Stimulated activated naive CD8-positive, alpha-beta T cell treated with anti-CD3 and anti-CD28 coated beads, Interleukin-15, Interleukin-2, amounts not matched to agents 100 ng/mL and 50 ng/mL, for 24 hours (primary cell): ENCODE data around the gene SYTL5.
"Not testable (repeated sequence)": the region's sequence is repeated elsewhere in the genome, so short reads cannot be mapped to it uniquely, and the experiment has no call there.

Experiments used
- H3K27ac Mint-ChIP-seq: one replicate; pipeline ENCODE4 v1.8.0; 2021; ENCODE audit warnings: mild to moderate bottlenecking, mixed read lengths
- H3K27me3 Mint-ChIP-seq: one replicate; pipeline ENCODE4 v1.8.0; 2021; ENCODE audit warnings: mixed read lengths
- H3K36me3 Mint-ChIP-seq: one replicate; pipeline ENCODE4 v1.8.0; 2021; ENCODE audit warnings: low read depth, mixed read lengths
- H3K4me1 Mint-ChIP-seq: one replicate; pipeline ENCODE4 v1.8.0; 2021; ENCODE audit warnings: low read depth, mixed read lengths
- H3K4me3 Mint-ChIP-seq: one replicate; pipeline ENCODE4 v1.8.0; 2021; ENCODE audit warnings: mild to moderate bottlenecking, mixed read lengths
- H3K9me3 Mint-ChIP-seq: one replicate; pipeline ENCODE4 v1.8.0; 2021; ENCODE audit warnings: mixed read lengths

Gene SYTL5

DNA sequence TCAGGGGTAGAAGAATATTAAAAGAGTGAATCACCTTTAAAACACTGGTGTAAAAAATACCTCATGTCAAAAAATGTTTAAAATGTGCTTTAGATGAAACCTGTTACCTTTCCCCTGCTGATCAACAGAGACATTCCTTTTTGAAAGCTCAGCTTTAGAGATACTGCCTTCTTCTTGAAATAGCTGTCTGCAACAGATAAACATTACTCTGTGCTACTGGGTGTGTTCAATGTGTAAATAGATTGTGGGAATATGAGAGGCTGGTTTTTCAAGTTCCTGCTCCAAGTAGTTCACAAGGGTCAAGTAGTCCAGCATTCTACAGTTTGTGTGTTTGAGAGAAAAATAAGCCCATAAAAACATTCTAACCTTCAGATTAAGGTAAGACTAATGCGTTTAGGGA lies at the start of gene SYTL5:
Gene SYTL5, plus strand, starts transcription at position 263 of the 400 bp plus-strand sequence. CDS start 27,337 bp downstream, outside the sequence.
- peaks cover 7% of the 10 kb centered on the region for H3K4me1 Mint-ChIP-seq
- peaks cover 12% of the 10 kb centered on the region for H3K27me3 Mint-ChIP-seq
- H3K36me3 Mint-ChIP-seq: no peaks in the 10 kb centered on the region
- no peak within 1 kb of the TSS for H3K27ac Mint-ChIP-seq
- no peak within 1 kb of the TSS for H3K4me3 Mint-ChIP-seq
- no peaks in the 10 kb centered on the region for H3K9me3 Mint-ChIP-seq

DNA sequence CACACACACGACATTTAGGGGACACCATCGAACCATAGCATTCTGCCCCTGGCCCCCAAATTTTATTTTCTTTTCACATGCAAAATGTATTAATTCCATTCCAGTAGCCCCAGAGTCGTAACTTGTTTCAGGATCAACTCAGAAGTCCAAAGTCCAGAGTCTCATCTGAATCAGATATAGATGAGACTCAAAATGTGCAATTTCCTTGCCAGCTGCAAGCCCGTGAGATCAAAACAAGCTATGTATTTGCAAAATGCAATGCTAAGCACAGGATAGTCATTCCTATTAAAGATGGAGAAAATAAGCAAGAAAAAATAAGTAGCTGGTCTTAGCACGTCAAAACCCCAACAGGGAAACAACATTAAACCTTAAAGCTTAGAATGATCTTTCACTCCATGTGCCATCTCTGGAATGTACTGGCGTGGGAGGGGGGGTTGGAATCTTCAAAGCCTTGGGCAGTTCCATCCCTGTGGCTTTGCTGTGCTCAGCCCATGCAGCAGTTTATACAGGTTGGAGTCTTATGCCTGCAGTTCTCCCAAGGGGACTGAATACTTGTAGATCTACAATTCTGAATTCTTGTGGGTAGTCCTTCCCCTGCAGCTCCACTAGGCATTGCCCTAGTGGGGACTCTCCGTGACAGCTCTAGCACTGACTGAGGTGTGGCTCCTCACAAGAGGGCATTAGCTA lies 47.7 kb upstream of the SYTL5 start:
- Mint-ChIP-seq H3K4me3 (no peak overlapping the region), H3K27me3 (no peaks in the 10 kb centered on the region), H3K27ac (no peak overlapping the region), H3K36me3 (no peaks in the 10 kb centered on the region), H3K9me3 (no peaks in the 10 kb centered on the region), H3K4me1 (no peaks in the 10 kb centered on the region)

- Mint-ChIP-seq H3K4me1 (no peaks in the 10 kb centered on the region), H3K36me3 (no peaks in the 10 kb centered on the region), H3K4me3 (no peak overlapping the region), H3K27ac (no peak overlapping the region), H3K27me3 (no peaks in the 10 kb centered on the region), H3K9me3 (no peaks in the 10 kb centered on the region)
Observed at GRCh38 chrX:37959212-37960021, 46.9 kb upstream of the SYTL5 start.

GRCh38 chrX:37961118-37961517 lies 45.2 kb upstream of the SYTL5 start:
- Mint-ChIP-seq H3K9me3 (no peaks in the 10 kb centered on the region), H3K27ac (no peak overlapping the region), H3K4me1 (no peaks in the 10 kb centered on the region), H3K4me3 (no peak overlapping the region), H3K27me3 (no peaks in the 10 kb centered on the region), H3K36me3 (no peaks in the 10 kb centered on the region)

DNA sequence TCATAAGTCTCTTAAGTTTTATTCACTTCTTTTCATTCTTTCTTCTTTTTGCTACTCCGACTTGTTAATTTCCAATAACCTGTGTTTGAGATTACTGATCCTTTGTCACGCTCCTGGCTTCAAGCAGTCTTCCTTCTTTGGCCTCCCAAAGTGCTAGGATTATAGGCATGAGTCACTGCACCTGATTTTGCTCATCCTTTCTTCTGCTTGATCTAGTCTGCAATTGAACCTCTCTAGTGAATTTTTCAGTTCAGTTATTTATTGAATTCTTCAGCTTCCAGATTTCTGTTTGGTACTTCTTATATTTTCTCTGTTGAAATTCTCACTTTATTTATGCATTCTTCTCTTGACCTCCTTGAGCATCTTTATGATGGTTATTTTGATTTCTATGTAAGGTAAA lies 38.6 kb upstream of the SYTL5 start:
- H3K27me3 Mint-ChIP-seq: peaks cover 5% of the 10 kb centered on the region
- no peak overlapping the region for H3K27ac Mint-ChIP-seq
- H3K4me3 Mint-ChIP-seq: no peak overlapping the region
- peaks cover 6% of the 10 kb centered on the region for H3K9me3 Mint-ChIP-seq
- H3K36me3 Mint-ChIP-seq: no peaks in the 10 kb centered on the region
- no peaks in the 10 kb centered on the region for H3K4me1 Mint-ChIP-seq

- H3K4me1 Mint-ChIP-seq: peaks cover 12% of the 10 kb centered on the region
- no peak overlapping the region for H3K27ac Mint-ChIP-seq
- H3K9me3 Mint-ChIP-seq: no peaks in the 10 kb centered on the region
- peaks cover 10% of the 10 kb centered on the region for H3K27me3 Mint-ChIP-seq
- no peak overlapping the region for H3K4me3 Mint-ChIP-seq
- no peaks in the 10 kb centered on the region for H3K36me3 Mint-ChIP-seq
Observed at GRCh38 chrX:37975421-37975820, 30.9 kb upstream of the SYTL5 start.

GRCh38 chrX:37976153-37976552 lies 30.2 kb upstream of the SYTL5 start:
- H3K4me1 Mint-ChIP-seq: peaks cover 12% of the 10 kb centered on the region
- no peak overlapping the region for H3K4me3 Mint-ChIP-seq
- H3K36me3 Mint-ChIP-seq: no peaks in the 10 kb centered on the region
- no peak overlapping the region for H3K27ac Mint-ChIP-seq
- peaks cover 10% of the 10 kb centered on the region for H3K27me3 Mint-ChIP-seq
- no peaks in the 10 kb centered on the region for H3K9me3 Mint-ChIP-seq

- Mint-ChIP-seq H3K9me3 (peaks cover 3% of the 10 kb centered on the region), H3K36me3 (no peaks in the 10 kb centered on the region)
Observed at GRCh38 chrX:37984880-37985279, 21.5 kb upstream of the SYTL5 start.

DNA sequence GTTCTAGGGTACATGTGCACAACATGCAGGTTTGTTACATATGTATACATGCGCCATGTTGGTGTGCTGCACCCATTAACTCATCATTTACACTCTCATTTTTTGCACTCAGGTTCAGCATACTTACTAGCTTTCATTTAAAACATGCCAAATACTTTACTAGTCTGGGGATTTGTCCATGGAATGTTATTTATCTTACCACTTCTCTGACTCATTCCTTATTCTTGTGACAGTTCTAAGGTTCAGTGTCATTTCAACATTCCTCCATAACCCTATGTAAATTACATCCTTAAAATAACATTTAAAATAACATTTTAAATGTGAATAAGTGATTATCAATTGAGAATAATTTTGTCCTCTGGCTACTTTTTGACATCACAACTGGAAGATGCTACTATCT lies 19.5 kb upstream of the SYTL5 start:
- Mint-ChIP-seq H3K27ac (no peak overlapping the region), H3K4me3 (no peak overlapping the region), H3K9me3 (peaks cover 3% of the 10 kb centered on the region), H3K27me3 (no peaks in the 10 kb centered on the region), H3K36me3 (no peaks in the 10 kb centered on the region), H3K4me1 (no peaks in the 10 kb centered on the region)

More at GRCh38 chrX:37984880-37985279, 21.5 kb upstream of the SYTL5 start:
- Mint-ChIP-seq H3K27ac (no peak overlapping the region), H3K4me1 (no peaks in the 10 kb centered on the region), H3K4me3 (no peak overlapping the region), H3K27me3 (no peaks in the 10 kb centered on the region)

DNA sequence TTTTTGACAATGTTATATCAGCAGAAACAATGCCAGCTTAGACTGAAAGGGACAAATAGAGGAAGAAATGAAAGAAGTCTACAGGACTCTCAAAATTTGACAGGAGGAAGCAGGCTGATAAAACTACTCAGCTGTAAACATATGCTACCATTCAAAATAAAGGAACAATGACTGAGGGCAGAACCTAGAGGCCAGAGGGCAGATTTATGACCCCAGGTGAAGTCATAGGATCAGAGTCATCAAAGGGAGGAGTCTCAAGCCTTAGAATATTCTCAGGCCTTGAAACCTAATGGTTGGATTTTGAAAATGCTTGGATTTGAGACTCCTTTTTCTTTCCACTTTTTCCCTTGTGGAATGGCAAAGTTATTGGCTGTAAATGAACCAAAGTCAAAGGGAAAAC lies 17.0 kb upstream of the SYTL5 start:
- Mint-ChIP-seq H3K4me1 (no peaks in the 10 kb centered on the region), H3K4me3 (no peak overlapping the region), H3K27ac (no peak overlapping the region), H3K27me3 (no peaks in the 10 kb centered on the region), H3K36me3 (no peaks in the 10 kb centered on the region), H3K9me3 (no peaks in the 10 kb centered on the region)

GRCh38 chrX:37991303-37991702 lies 15.1 kb upstream of the SYTL5 start:
- not testable (repeated sequence) for H3K36me3 Mint-ChIP-seq, H3K4me1 Mint-ChIP-seq, H3K27ac Mint-ChIP-seq, H3K9me3 Mint-ChIP-seq, H3K27me3 Mint-ChIP-seq, H3K4me3 Mint-ChIP-seq

DNA sequence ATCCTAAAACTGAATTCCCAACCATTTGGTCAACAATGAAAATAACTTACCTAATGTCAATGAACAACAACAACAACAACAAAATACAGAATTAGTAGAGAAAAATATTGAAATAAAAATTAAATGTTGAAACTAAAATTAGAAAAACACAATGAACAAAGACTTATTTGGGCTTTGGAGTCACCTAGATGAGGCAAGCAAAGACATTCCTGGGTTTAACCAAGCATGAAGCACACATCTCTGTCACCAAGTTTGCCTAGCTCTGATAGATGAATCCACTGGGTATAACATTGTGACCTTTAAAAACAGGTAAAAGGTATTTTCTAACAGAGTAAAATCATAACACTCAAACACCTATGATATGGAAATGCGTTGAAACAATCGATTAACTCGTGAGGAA lies 13.2 kb upstream of the SYTL5 start:
- Mint-ChIP-seq H3K4me3 (no peak overlapping the region), H3K36me3 (no peaks in the 10 kb centered on the region), H3K4me1 (no peaks in the 10 kb centered on the region), H3K27me3 (no peaks in the 10 kb centered on the region), H3K27ac (no peak overlapping the region), H3K9me3 (no peaks in the 10 kb centered on the region)

GRCh38 chrX:37993837-37994619 lies 12.3 kb upstream of the SYTL5 start:
- H3K9me3 Mint-ChIP-seq: no peaks in the 10 kb centered on the region
- no peaks in the 10 kb centered on the region for H3K27me3 Mint-ChIP-seq
- no peak overlapping the region for H3K4me3 Mint-ChIP-seq
- no peaks in the 10 kb centered on the region for H3K36me3 Mint-ChIP-seq
- no peak overlapping the region for H3K27ac Mint-ChIP-seq
- no peaks in the 10 kb centered on the region for H3K4me1 Mint-ChIP-seq

GRCh38 chrX:37995428-37995827 lies 10.9 kb upstream of the SYTL5 start:
- H3K4me3 Mint-ChIP-seq: no peak overlapping the region
- no peaks in the 10 kb centered on the region for H3K27me3 Mint-ChIP-seq
- no peaks in the 10 kb centered on the region for H3K36me3 Mint-ChIP-seq
- H3K9me3 Mint-ChIP-seq: no peaks in the 10 kb centered on the region
- H3K4me1 Mint-ChIP-seq: no peaks in the 10 kb centered on the region
- no peak overlapping the region for H3K27ac Mint-ChIP-seq

DNA sequence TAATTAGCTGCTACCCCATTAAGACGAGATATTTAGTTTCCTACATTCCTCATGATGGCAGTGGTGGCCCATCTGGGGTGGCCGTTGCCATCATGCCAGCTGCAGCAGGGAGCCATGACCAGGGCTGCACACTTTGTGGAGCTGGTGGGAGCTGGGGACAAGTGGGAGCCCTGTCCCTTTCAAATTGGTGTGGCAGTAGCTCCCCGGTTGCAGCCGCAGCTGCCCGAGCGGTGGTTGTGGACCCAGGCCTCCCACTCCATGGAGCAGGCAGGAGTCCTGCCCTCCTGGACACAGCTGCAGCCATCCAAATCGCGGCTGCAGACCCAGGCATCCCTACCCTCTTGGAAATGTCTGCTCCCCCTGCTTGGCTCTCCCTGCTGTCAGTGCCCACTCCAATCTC lies 9.3 kb upstream of the SYTL5 start:
- Mint-ChIP-seq H3K27ac (no peak overlapping the region), H3K36me3 (no peaks in the 10 kb centered on the region), H3K4me1 (no peaks in the 10 kb centered on the region), H3K4me3 (no peak overlapping the region), H3K9me3 (no peaks in the 10 kb centered on the region), H3K27me3 (no peaks in the 10 kb centered on the region)
